ENCODE measurements around the gene ZNF492. TPM values are rescaled to one million over a fixed set of nuclear protein-coding genes. Genes with fewer than 3 reads are reported as not detected.
A peak's percentile ranks its signal among the peaks of the same experiment; 100 is the strongest.
"Not testable (repeated sequence)": the region's sequence is repeated elsewhere in the genome, so short reads cannot be mapped to it uniquely, and the experiment has no call there.

Gene ZNF492
- total and polyA plus RNA-seq, 9 donors, result 0.31 to 1.4 (median 0.57) TPM

DNA sequence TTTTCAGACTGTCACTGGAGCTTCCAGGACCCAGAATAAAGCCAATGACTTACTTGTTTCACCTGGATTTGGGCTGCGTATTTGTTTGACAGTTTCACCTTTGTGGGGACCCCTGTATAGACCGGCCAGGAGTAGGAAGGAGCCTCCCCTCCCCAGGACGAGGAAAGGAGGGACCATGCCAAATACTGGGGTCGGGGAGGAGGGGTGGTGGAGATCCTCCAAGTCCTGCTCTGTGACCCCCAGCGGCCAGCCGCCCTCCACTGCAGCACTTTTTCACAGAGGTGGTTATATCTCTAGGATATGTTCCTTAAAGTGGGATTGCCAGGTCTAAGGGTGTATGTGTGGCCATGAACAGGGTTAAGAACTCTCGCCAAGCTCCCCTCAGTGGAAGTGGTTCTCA lies 25.7 kb upstream of the ZNF492 start:
- no peak overlapping the region for H3K27ac ChIP-seq
- no peak overlapping the region for H3K4me3 ChIP-seq
- 76 to 85% (median 81%) methylated on average over 7 of the region's 7 CpGs for WGBS, 3 donors
- H3K9me3 ChIP-seq, result no peaks in the 10 kb centered on the region
- H3K27me3 ChIP-seq, result no peaks in the 10 kb centered on the region
- H3K4me1 ChIP-seq (ENCODE audit: insufficient read depth), result peaks cover 2% of the 10 kb centered on the region
- no peak for DNase-seq
- intact Hi-C loops (cut with DNase I), result no loop called here
- TF ChIP-seq EP300 (IDR thresholded peaks at IDR 0.05), result no peak
- no peaks in the 10 kb centered on the region for H3K36me3 ChIP-seq

DNA sequence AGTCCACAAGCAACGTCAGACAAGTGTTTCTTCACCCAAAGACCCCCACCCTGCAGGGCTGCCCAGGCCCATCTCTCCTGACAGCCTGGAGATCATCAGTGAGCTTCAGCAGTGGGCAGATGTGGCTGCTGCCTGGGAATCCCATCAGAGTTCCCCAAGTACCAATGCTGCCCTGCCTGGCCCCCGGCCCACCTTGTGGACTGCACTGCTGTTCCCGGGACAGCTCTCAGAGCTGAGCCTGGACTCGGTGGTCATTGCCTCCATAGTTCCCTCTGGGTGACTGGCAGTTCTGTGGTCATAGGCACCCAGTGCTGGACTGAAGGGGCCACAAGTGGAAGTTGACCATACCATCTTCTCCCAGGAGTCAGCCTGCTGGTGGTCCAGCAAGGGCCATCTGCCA lies 24.5 kb upstream of the ZNF492 start:
- WGBS, 3 donors, result 71 to 85% (median 76%) methylated on average over 4 of the region's 4 CpGs
- Histone ChIP-seq H3K4me3 (no peak overlapping the region), H3K27me3 (no peaks in the 10 kb centered on the region), H3K4me1 (ENCODE audit: insufficient read depth) (peaks cover 2% of the 10 kb centered on the region), H3K27ac (no peak overlapping the region), H3K36me3 (no peaks in the 10 kb centered on the region), H3K9me3 (no peaks in the 10 kb centered on the region)
- intact Hi-C loops (cut with DNase I), result no loop called here
- TF ChIP-seq EP300 (IDR thresholded peaks at IDR 0.05) (no peak), POLR2A (IDR thresholded peaks at IDR 0.05) (no peak), CTCF (IDR thresholded peaks at IDR 0.05) (no peak)
- no peak for DNase-seq

DNA sequence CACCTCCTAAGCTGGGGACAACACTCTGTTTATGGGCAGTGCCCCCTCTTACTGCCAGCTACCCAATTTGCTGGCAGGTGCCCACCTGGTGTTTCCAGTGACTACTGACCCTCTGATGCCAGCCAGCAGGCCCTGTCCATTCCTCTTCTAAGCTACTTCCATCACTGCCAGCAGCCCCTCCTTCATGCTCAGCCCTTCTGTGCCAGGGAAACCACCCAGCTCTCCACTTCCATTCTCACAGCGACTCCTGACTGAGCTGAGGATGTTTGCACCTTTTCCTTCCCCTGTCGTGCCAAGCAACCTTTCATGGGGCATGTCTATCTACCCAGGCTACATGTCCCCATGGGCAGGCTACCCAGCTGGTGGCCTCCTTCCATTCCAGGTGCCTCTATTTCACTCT lies 24.0 kb upstream of the ZNF492 start:
- intact Hi-C loops (cut with DNase I), result no loop called here
- Histone ChIP-seq H3K4me3 (no peak overlapping the region), H3K36me3 (no peaks in the 10 kb centered on the region), H3K4me1 (ENCODE audit: insufficient read depth) (peaks cover 2% of the 10 kb centered on the region), H3K9me3 (no peaks in the 10 kb centered on the region), H3K27me3 (no peaks in the 10 kb centered on the region), H3K27ac (no peak overlapping the region)
- WGBS, 3 donors, result 47 to 88% (median 83%) methylated on average over 2 of the region's 2 CpGs
- TF ChIP-seq EP300 (IDR thresholded peaks at IDR 0.05), result no peak
- TF ChIP-seq POLR2A (IDR thresholded peaks at IDR 0.05), result no peak
- TF ChIP-seq CTCF (IDR thresholded peaks at IDR 0.05), result no peak
- DNase-seq, result no peak

- Histone ChIP-seq H3K27ac (no peak overlapping the region), H3K36me3 (no peaks in the 10 kb centered on the region), H3K27me3 (no peaks in the 10 kb centered on the region), H3K4me1 (ENCODE audit: insufficient read depth) (peaks cover 2% of the 10 kb centered on the region), H3K4me3 (no peak overlapping the region), H3K9me3 (no peaks in the 10 kb centered on the region)
- intact Hi-C loops (cut with DNase I), result no loop called here
- TF ChIP-seq CTCF (IDR thresholded peaks at IDR 0.05), result no peak
- no peak for TF ChIP-seq EP300 (IDR thresholded peaks at IDR 0.05)
- TF ChIP-seq POLR2A (IDR thresholded peaks at IDR 0.05), result no peak
- no peak for DNase-seq
- WGBS, 3 donors, result 67 to 70% (median 67%) methylated on average over 1 of the region's 1 CpG
Observed at GRCh38 chr19:22612316-22612715, 21.8 kb upstream of the ZNF492 start.

GRCh38 chr19:22616659-22617058 lies 17.5 kb upstream of the ZNF492 start:
- H3K27ac ChIP-seq, result no peak overlapping the region
- no peak for DNase-seq
- intact Hi-C loops (cut with DNase I), result no loop called here
- WGBS, 3 donors, result 92 to 97% (median 93%) methylated on average over 12 of the region's 12 CpGs
- no peaks in the 10 kb centered on the region for H3K27me3 ChIP-seq
- no peak for TF ChIP-seq POLR2A (IDR thresholded peaks at IDR 0.05)
- no peak for TF ChIP-seq EP300 (IDR thresholded peaks at IDR 0.05)
- TF ChIP-seq CTCF (IDR thresholded peaks at IDR 0.05), result no peak
- no peaks in the 10 kb centered on the region for H3K36me3 ChIP-seq
- H3K4me1 ChIP-seq (ENCODE audit: insufficient read depth), result peaks cover 22% of the 10 kb centered on the region
- H3K9me3 ChIP-seq, result no peaks in the 10 kb centered on the region
- H3K4me3 ChIP-seq, result no peak overlapping the region

GRCh38 chr19:22617181-22617580 lies 16.9 kb upstream of the ZNF492 start:
- DNase-seq; H3K36me3 ChIP-seq; H3K9me3 ChIP-seq; H3K27me3 ChIP-seq; H3K4me3 ChIP-seq; intact Hi-C loops (cut with DNase I): not testable (repeated sequence)
- peaks cover 22% of the 10 kb centered on the region for H3K4me1 ChIP-seq (ENCODE audit: insufficient read depth)
- 89 to 90% (median 89%) methylated on average over 7 of the region's 7 CpGs for WGBS, 3 donors
- peak overlapping the region; percentile 65 to 86 for H3K27ac ChIP-seq
